BJ (cell line): Measurements from ENCODE around the gene GPR180. TPM values are rescaled to one million over a fixed set of nuclear protein-coding genes. Genes with fewer than 3 reads are reported as not detected.

Experiments used
- CTCF ChIA-PET: fragments of 350-600 bp; formaldehyde crosslinking; extraction: SDS; loops from one replicate; lab custom pipeline; 2021; ENCODE audit warnings: antibody characterized with exemption, inconsistent platforms; lab: Yijun Ruan, JAX
- POLR2A ChIA-PET: fragments of 300-600 bp; sonication (Branson Sonifier 250); formaldehyde crosslinking; extraction: SDS; loops from one replicate; lab custom pipeline; 2021; ENCODE audit warnings: antibody characterized with exemption; lab: Charles Lee
- DNase-seq: peaks from one replicate; pipeline ENCODE4 v3.0.0-alpha.2; 2011; ENCODE audit warnings: low read depth
- H3K27me3 ChIP-seq: 2 replicates; pipeline ENCODE4 v1.6.0; 2011; ENCODE audit warnings: low read length; ENCODE audit not compliant: control insufficient read depth, insufficient read depth
- H3K36me3 ChIP-seq: 2 replicates; pipeline ENCODE4 v1.5.1; 2011; ENCODE audit warnings: low read length; ENCODE audit not compliant: control insufficient read depth, insufficient read depth
- H3K4me3 ChIP-seq: 2 replicates; pipeline ENCODE4 v1.5.1; 2011; ENCODE audit warnings: low read depth, mild to moderate bottlenecking, control low read depth, low read length
- CTCF ChIP-seq: IDR thresholded peaks from 2 replicates; pipeline ENCODE4 v1.5.1; 2011; ENCODE audit warnings: low read depth, mild to moderate bottlenecking, control low read depth, inconsistent platforms, low read length, moderate library complexity; ENCODE audit not compliant: insufficient read depth
- polyA plus RNA-seq: library from polyadenylated mRNA; depleted of rRNA; stranded (reverse); fragments of >200 nt; gene quantifications from 2 replicates; pipeline ENCODE4 v1.2.3, GENCODE V29; 2011

Gene GPR180
- polyA plus RNA-seq, 1 experiment: 2.4 TPM

- TF ChIP-seq CTCF: no peak
- POLR2A ChIA-PET: no interaction called here
- DNase-seq: no peak
- CTCF ChIA-PET: interaction anchor here (0.8 to 7.9 kb wide), 4 partner anchors 11 to 52 kb away, joined by 3 to 59 read pairs (median 4); no protein-coding TSS in a partner anchor
- no peak overlapping the region for H3K4me3 ChIP-seq
- no peaks in the 10 kb centered on the region for H3K36me3 ChIP-seq
- peaks cover 24% of the 10 kb centered on the region for H3K27me3 ChIP-seq
Observed at GRCh38 chr13:94662274-94662945, 60.8 kb downstream of the GPR180 start.

- DNase-seq: no peak
- Histone ChIP-seq H3K27me3 (peaks cover 25% of the 10 kb centered on the region), H3K4me3 (no peak overlapping the region), H3K36me3 (no peaks in the 10 kb centered on the region)
- no peak for TF ChIP-seq CTCF
- ChIA-PET CTCF (interaction anchor here (7.9 kb wide), 1 partner anchor 9 kb away, joined by 59 read pairs; no protein-coding TSS in a partner anchor), POLR2A (no interaction called here)
Observed at GRCh38 chr13:94664889-94665288, 63.2 kb downstream of the GPR180 start.

- no peak overlapping the region for H3K4me3 ChIP-seq
- TF ChIP-seq CTCF: no peak
- H3K27me3 ChIP-seq: peaks cover 21% of the 10 kb centered on the region
- no peak for DNase-seq
- ChIA-PET CTCF (interaction anchor here (1.0 to 7.9 kb wide), 2 partner anchors 7 to 10 kb away, joined by 3 to 59 read pairs; no protein-coding TSS in a partner anchor), POLR2A (no interaction called here)
- H3K36me3 ChIP-seq: no peaks in the 10 kb centered on the region
Observed at GRCh38 chr13:94666065-94666464, 64.4 kb downstream of the GPR180 start.

- POLR2A ChIA-PET: no interaction called here
- no peaks in the 10 kb centered on the region for H3K36me3 ChIP-seq
- peaks cover 14% of the 10 kb centered on the region for H3K27me3 ChIP-seq
- H3K4me3 ChIP-seq: no peak overlapping the region
- no peak for DNase-seq
- CTCF ChIA-PET: interaction anchor here (0.8 to 1.0 kb wide), 2 partner anchors 8 kb away, joined by 3 to 5 read pairs; no protein-coding TSS in a partner anchor
- no peak for TF ChIP-seq CTCF
Observed at GRCh38 chr13:94667190-94667589, 65.5 kb downstream of the GPR180 start.

GRCh38 chr13:94672400-94672799 lies 70.7 kb downstream of the GPR180 start:
- Histone ChIP-seq H3K36me3 (no peaks in the 10 kb centered on the region), H3K27me3 (peaks cover 2% of the 10 kb centered on the region), H3K4me3 (no peak overlapping the region)
- ChIA-PET POLR2A (no interaction called here), CTCF (interaction anchor here (1.0 to 6.2 kb wide), 8 partner anchors 10 to 732 kb away, joined by 3 to 59 read pairs (median 5); no protein-coding TSS in a partner anchor)
- no peak for DNase-seq
- TF ChIP-seq CTCF: no peak
